Caco-2 (cell line): Measurements from ENCODE around the gene SIK2. TPM values are rescaled to one million over a fixed set of nuclear protein-coding genes. Genes with fewer than 3 reads are reported as not detected.

Source experiments
- BruUV-seq: library from RNA; stranded (reverse); fragments of 400-500 nt; replicated peaks from 2 replicates; lab custom pipeline; 2021; lab: Mats Ljungman, UMichigan
- CTCF ChIA-PET: fragments of 300-600 bp; sonication (Branson Sonifier 250); formaldehyde crosslinking; loops from one replicate; lab custom pipeline; 2022; ENCODE audit warnings: antibody characterized with exemption; lab: Charles Lee
- POLR2A ChIA-PET: fragments of 300-600 bp; sonication (Branson Sonifier 250); formaldehyde crosslinking; loops from one replicate; lab custom pipeline; 2022; ENCODE audit warnings: antibody characterized with exemption; lab: Charles Lee
- DNase-seq, 2 experiments: peaks; one replicate each; pipeline versions ENCODE4 v3.0.0 to v3.0.0-alpha.2; 2020 to 2022
- H3K27me3 ChIP-seq: replicated peaks from 2 replicates; pipeline ENCODE4 v1.6.0; 2011; ENCODE audit warnings: low read length; ENCODE audit not compliant: control insufficient read depth, insufficient read depth
- H3K36me3 ChIP-seq: 2 replicates; pipeline ENCODE4 v1.5.1; 2011; ENCODE audit warnings: low read length; ENCODE audit not compliant: control insufficient read depth, insufficient read depth
- H3K4me1 ChIP-seq: fragments of 250-450 bp; sonication (Bioruptor Pico); 2 replicates; pipeline ENCODE4 v1.5.1; 2020; ENCODE audit warnings: mild to moderate bottlenecking
- H3K4me3 ChIP-seq: 2 replicates; pipeline ENCODE4 v1.5.1; 2011; ENCODE audit warnings: low read depth, mild to moderate bottlenecking, control low read depth, low read length
- H3K9me3 ChIP-seq: fragments of 250-450 bp; sonication (Bioruptor Pico); 2 replicates; pipeline ENCODE4 v1.5.1; 2020; ENCODE audit warnings: mild to moderate bottlenecking, moderate library complexity
- H3K27ac Mint-ChIP-seq: one replicate; pipeline ENCODE4 v1.8.0; 2022; ENCODE audit warnings: mixed read lengths; ENCODE audit not compliant: unreplicated experiment
- H3K27me3 Mint-ChIP-seq: one replicate; pipeline ENCODE4 v1.8.0; 2022; ENCODE audit warnings: mixed read lengths; ENCODE audit not compliant: insufficient read depth, unreplicated experiment
- H3K36me3 Mint-ChIP-seq: one replicate; pipeline ENCODE4 v1.8.0; 2022; ENCODE audit warnings: mild to moderate bottlenecking, mixed read lengths; ENCODE audit not compliant: insufficient read depth, unreplicated experiment
- H3K4me1 Mint-ChIP-seq: one replicate; pipeline ENCODE4 v1.8.0; 2022; ENCODE audit warnings: low read depth, mixed read lengths; ENCODE audit not compliant: unreplicated experiment
- H3K4me3 Mint-ChIP-seq: one replicate; pipeline ENCODE4 v1.8.0; 2022; ENCODE audit warnings: mild to moderate bottlenecking, moderate library complexity, mixed read lengths; ENCODE audit not compliant: unreplicated experiment
- H3K9me3 Mint-ChIP-seq: one replicate; pipeline ENCODE4 v1.8.0; 2022; ENCODE audit warnings: mixed read lengths; ENCODE audit not compliant: unreplicated experiment
- CTCF ChIP-seq, 2 experiments: fragments of 200-600 bp in 1 of 2; IDR thresholded peaks; 1 replicate in 1 of 2; 2 replicates in 1 of 2; pipeline versions ENCODE4 v1.5.1 to v1.8.0; 2011 to 2022; ENCODE audit warnings: antibody characterized with exemption in 1 of 2, control low read depth in 1 of 2, inconsistent platforms in 1 of 2, low read depth in 1 of 2, low read length in 1 of 2, mild to moderate bottlenecking in 1 of 2, moderate library complexity in 1 of 2; ENCODE audit not compliant: insufficient read depth in 1 of 2, severe bottlenecking in 1 of 2, unreplicated experiment in 1 of 2
- intact Hi-C: fragments of 100-400 bp; cut with micrococcal nuclease; formaldehyde crosslinking; loops from one replicate; pipeline ENCODE4 v1.10.0; 2022; ENCODE audit not compliant: unreplicated experiment
- total RNA-seq: library from RNA; stranded (reverse); gene quantifications from 2 replicates; pipeline ENCODE4 v1.2.3, GENCODE V29; 2022

SIK2 gene
- total RNA-seq, 1 experiment from 2014 or later: 40.2 TPM

- H3K4me1 ChIP-seq: no peaks in the 10 kb centered on the region
- no peak for DNase-seq
- Mint-ChIP-seq H3K27me3 (no peaks in the 10 kb centered on the region), H3K9me3 (no peaks in the 10 kb centered on the region), H3K27ac (no peak overlapping the region), H3K36me3 (no peaks in the 10 kb centered on the region), H3K4me1 (no peaks in the 10 kb centered on the region), H3K4me3 (no peak overlapping the region)
- H3K9me3 ChIP-seq: 0 out of 2 replicates have a peak, but pooled peaks cover 3% of the 10 kb centered on the region
- intact Hi-C loops: no loop called here
- POLR2A ChIA-PET: no interaction called here
- H3K27me3 ChIP-seq: no peaks in the 10 kb centered on the region
- no peak for TF ChIP-seq CTCF (IDR thresholded peaks at IDR 0.05; ENCODE audit: insufficient read depth in 1 of 2, low read depth in 1 of 2, low read length in 1 of 2, severe bottlenecking in 1 of 2, unreplicated experiment in 1 of 2)
- no peaks in the 10 kb centered on the region for H3K36me3 ChIP-seq
- no TSS peak for BruUV-seq
- CTCF ChIA-PET: no interaction called here
- no peak overlapping the region for H3K4me3 ChIP-seq
These were observed 10.9 kb upstream of the SIK2 start for GRCh38 chr11:111591187-111591960.

DNA sequence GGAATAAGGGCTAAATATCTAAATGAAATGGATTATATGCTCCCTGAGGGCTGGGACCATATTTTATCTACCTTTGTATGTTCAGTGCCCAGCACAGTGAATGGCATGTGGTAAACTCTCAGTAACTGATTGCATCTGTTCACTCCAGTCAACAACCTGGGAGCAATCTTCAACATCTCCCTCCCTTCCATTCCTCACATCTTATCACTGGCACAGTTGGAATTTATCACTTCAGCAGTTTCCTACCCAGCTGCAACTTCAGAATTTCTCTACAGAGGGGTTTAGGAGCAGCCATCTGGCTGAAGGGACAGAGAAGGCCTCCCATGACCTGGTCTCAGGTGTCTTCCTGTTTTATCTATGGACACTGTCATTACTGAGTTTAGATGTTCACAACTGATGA, 9.8 kb upstream of the SIK2 start:
- POLR2A ChIA-PET: no interaction called here
- Mint-ChIP-seq H3K4me1 (no peaks in the 10 kb centered on the region), H3K9me3 (no peaks in the 10 kb centered on the region), H3K27me3 (no peaks in the 10 kb centered on the region), H3K27ac (no peak overlapping the region), H3K36me3 (no peaks in the 10 kb centered on the region), H3K4me3 (no peak overlapping the region)
- CTCF ChIA-PET: no interaction called here
- H3K9me3 ChIP-seq: 0 out of 2 replicates have a peak, but pooled peaks cover 3% of the 10 kb centered on the region
- no TSS peak for BruUV-seq
- no peak for TF ChIP-seq CTCF (IDR thresholded peaks at IDR 0.05; ENCODE audit: insufficient read depth in 1 of 2, low read depth in 1 of 2, low read length in 1 of 2, severe bottlenecking in 1 of 2, unreplicated experiment in 1 of 2)
- H3K4me3 ChIP-seq: no peak overlapping the region
- intact Hi-C loops: no loop called here
- no peaks in the 10 kb centered on the region for H3K27me3 ChIP-seq
- H3K36me3 ChIP-seq: no peaks in the 10 kb centered on the region
- no peak for DNase-seq
- no peaks in the 10 kb centered on the region for H3K4me1 ChIP-seq

DNA sequence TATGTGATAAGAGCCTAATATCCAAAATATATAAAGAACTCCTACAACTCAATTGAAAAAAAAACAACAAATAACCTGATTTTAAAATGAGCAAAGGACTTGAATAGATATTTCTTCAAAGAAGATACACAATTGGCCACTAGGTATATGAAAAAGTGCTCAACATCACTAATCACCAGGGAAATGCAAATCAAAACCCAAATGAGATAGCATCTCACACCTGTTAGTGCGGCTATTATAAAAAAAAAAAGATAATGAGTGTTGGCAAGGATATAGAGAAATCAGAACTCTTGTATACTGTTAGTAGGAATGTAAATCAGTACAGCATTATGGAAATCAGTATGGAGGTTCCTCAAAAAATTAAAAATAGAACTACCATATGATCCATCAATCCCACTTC, 5.9 kb upstream of the SIK2 start:
- TF ChIP-seq CTCF (IDR thresholded peaks at IDR 0.05; ENCODE audit: insufficient read depth in 1 of 2, low read depth in 1 of 2, low read length in 1 of 2, severe bottlenecking in 1 of 2, unreplicated experiment in 1 of 2): no peak
- no peak for DNase-seq
- Mint-ChIP-seq H3K27me3 (peaks cover 5% of the 10 kb centered on the region), H3K27ac (no peak overlapping the region), H3K36me3 (no peaks in the 10 kb centered on the region), H3K9me3 (no peaks in the 10 kb centered on the region), H3K4me3 (no peak overlapping the region), H3K4me1 (no peaks in the 10 kb centered on the region)
- no peaks in the 10 kb centered on the region for H3K36me3 ChIP-seq
- no TSS peak for BruUV-seq
- CTCF ChIA-PET: interaction anchor here (1.6 kb wide), 1 partner anchor 141 kb away, joined by 4 read pairs; no protein-coding TSS in a partner anchor
- intact Hi-C loops: no loop called here
- H3K4me3 ChIP-seq: no peak overlapping the region
- POLR2A ChIA-PET: no interaction called here
- H3K9me3 ChIP-seq: 0 out of 2 replicates have a peak, but pooled peaks cover 3% of the 10 kb centered on the region
- no peaks in the 10 kb centered on the region; the same call in 1 of the 2 replicates for H3K4me1 ChIP-seq
- no peaks in the 10 kb centered on the region for H3K27me3 ChIP-seq
